ENCODE results near the gene HBS1L. TPM values are rescaled to one million over a fixed set of nuclear protein-coding genes. Genes with fewer than 3 reads are reported as not detected.

The HBS1L gene
- polyA plus RNA-seq, 1 donor from 2014 or later: 103 TPM

DNA sequence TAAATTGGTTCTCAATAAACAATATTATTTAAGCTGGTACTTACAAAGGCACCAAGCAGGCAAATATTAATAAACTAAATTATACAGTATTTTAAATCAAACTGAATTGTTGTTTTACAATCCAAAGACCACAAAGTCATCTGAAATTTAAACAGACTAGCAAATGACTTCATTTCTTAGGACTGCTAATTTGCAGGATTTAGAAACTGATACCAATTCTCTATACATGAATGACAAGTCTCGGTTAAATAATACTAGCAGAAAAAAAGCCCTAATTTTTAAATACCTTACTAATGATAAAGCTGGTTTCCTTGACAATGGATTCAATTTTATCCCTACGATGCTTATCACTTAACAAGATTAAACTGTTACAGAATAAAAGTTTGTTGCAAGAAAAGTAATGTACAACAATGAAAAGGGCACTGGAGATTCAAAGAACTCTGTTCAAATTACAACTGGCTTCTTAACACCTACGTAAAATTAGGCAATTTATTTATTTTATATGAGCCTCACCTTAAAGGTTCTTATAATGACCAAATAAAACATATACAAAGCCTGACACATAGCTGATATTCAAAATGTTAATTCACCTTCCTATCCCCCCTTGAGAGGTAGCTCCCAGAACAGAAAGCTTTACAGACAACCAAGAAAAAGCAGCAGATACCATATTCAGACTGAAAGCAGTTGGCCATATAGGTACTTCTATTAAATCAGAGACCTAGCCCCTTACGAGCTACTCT, 33.1 kb downstream of the HBS1L start:
- Histone ChIP-seq H3K27ac (ENCODE audit: low read length) (no peak overlapping the region), H3K4me3 (ENCODE audit: low read length) (no peak overlapping the region), H3K79me2 (replicated peaks; ENCODE audit: insufficient read depth, low read length) (no peaks in the 10 kb centered on the region), H3K27me3 (ENCODE audit: insufficient read depth, low read depth, low read length) (no peaks in the 10 kb centered on the region), H3K9me3 (ENCODE audit: low read length) (no peaks in the 10 kb centered on the region), H3F3A (ENCODE audit: insufficient read depth, low read length, poor library complexity, severe bottlenecking) (no peaks in the 10 kb centered on the region), H3K4me2 (ENCODE audit: low read length) (no peak overlapping the region), H4K20me1 (ENCODE audit: insufficient read depth) (no peaks in the 10 kb centered on the region), H3K9me2 (ENCODE audit: insufficient read depth, low read length) (no peaks in the 10 kb centered on the region), H2AFZ (ENCODE audit: low read depth, low read length) (no peak overlapping the region), H3K36me3 (ENCODE audit: insufficient read depth, low read length) (no peaks in the 10 kb centered on the region), H3K9ac (ENCODE audit: low read length) (no peak overlapping the region)
- TF ChIP-seq SMC3 (conservative IDR thresholded peaks at IDR 0.05; ENCODE audit: poor library complexity): no peak
- TF ChIP-seq EP300 (conservative IDR thresholded peaks at IDR 0.05; ENCODE audit: poor library complexity, severe bottlenecking): no peak
- no peak for TF ChIP-seq RAD21 (conservative IDR thresholded peaks at IDR 0.05)
- no peak for TF ChIP-seq TAF1 (IDR thresholded peaks at IDR 0.05; ENCODE audit: low read depth)
- TF ChIP-seq POLR2AphosphoS5 (IDR thresholded peaks at IDR 0.05): no peak
- TF ChIP-seq, protein P1, sequence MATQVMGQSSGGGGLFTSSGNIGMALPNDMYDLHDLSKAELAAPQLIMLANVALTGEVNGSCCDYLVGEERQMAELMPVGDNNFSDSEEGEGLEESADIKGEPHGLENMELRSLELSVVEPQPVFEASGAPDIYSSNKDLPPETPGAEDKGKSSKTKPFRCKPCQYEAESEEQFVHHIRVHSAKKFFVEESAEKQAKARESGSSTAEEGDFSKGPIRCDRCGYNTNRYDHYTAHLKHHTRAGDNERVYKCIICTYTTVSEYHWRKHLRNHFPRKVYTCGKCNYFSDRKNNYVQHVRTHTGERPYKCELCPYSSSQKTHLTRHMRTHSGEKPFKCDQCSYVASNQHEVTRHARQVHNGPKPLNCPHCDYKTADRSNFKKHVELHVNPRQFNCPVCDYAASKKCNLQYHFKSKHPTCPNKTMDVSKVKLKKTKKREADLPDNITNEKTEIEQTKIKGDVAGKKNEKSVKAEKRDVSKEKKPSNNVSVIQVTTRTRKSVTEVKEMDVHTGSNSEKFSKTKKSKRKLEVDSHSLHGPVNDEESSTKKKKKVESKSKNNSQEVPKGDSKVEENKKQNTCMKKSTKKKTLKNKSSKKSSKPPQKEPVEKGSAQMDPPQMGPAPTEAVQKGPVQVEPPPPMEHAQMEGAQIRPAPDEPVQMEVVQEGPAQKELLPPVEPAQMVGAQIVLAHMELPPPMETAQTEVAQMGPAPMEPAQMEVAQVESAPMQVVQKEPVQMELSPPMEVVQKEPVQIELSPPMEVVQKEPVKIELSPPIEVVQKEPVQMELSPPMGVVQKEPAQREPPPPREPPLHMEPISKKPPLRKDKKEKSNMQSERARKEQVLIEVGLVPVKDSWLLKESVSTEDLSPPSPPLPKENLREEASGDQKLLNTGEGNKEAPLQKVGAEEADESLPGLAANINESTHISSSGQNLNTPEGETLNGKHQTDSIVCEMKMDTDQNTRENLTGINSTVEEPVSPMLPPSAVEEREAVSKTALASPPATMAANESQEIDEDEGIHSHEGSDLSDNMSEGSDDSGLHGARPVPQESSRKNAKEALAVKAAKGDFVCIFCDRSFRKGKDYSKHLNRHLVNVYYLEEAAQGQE (IDR thresholded peaks at IDR 0.05; ENCODE audit: borderline replicate concordance): no peak

DNA sequence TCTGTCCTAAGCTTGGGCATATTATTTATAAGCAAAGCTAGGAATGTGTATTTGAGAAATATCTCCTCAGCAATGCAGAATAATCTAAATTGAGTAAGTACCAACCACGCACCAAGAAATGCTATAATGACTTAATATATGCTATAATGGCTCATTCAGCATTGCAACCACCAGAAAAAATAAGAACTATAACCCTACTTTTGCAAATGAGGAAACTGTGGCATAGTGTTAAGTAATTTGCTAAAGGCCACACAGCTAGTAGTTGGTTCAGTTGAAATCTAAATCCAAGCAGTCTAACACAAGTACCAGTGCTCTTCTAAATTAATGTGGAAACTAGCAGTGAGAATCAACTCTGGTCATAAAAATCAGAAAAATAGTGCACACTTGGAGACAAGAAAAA, 35.7 kb downstream of the HBS1L start:
- Histone ChIP-seq H4K20me1 (ENCODE audit: insufficient read depth) (no peaks in the 10 kb centered on the region), H3K79me2 (replicated peaks; ENCODE audit: insufficient read depth, low read length) (no peaks in the 10 kb centered on the region), H2AFZ (ENCODE audit: low read depth, low read length) (no peak overlapping the region), H3K4me3 (ENCODE audit: low read length) (no peak overlapping the region), H3K27me3 (ENCODE audit: insufficient read depth, low read depth, low read length) (no peaks in the 10 kb centered on the region), H3K27ac (ENCODE audit: low read length) (no peak overlapping the region), H3K36me3 (ENCODE audit: insufficient read depth, low read length) (no peaks in the 10 kb centered on the region), H3K9me2 (ENCODE audit: insufficient read depth, low read length) (no peaks in the 10 kb centered on the region), H3K9ac (ENCODE audit: low read length) (no peak overlapping the region), H3F3A (ENCODE audit: insufficient read depth, low read length, poor library complexity, severe bottlenecking) (no peaks in the 10 kb centered on the region), H3K9me3 (ENCODE audit: low read length) (no peaks in the 10 kb centered on the region), H3K4me2 (ENCODE audit: low read length) (no peak overlapping the region)
- TF ChIP-seq EZH2 (IDR thresholded peaks at IDR 0.05; ENCODE audit: borderline replicate concordance, insufficient read depth, low read length, poor library complexity, severe bottlenecking): no peak
- TF ChIP-seq SMC3 (conservative IDR thresholded peaks at IDR 0.05; ENCODE audit: poor library complexity): no peak
- TF ChIP-seq RAD21 (conservative IDR thresholded peaks at IDR 0.05): no peak

DNA sequence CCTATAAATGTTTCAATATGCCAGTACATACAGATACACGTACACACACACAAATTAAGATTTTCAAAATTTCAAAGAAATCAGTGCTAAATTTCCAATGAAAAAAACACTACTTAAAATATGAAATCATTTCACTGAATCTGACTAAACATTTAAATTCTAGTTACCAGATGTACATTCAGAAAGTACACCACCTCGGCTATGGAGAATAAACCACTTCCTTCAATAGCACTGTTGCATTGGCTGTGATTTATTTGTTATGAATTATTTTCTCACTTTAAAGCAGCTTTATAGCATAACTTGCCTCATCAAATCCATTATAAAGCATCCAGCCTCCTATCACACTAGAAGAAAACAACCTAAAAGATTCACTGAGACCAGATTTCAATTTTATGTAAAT, 36.6 kb downstream of the HBS1L start:
- H3K4me2 ChIP-seq (ENCODE audit: low read length): no peak overlapping the region
- no peak for TF ChIP-seq RAD21 (conservative IDR thresholded peaks at IDR 0.05)
- no peak for TF ChIP-seq SMC3 (conservative IDR thresholded peaks at IDR 0.05; ENCODE audit: poor library complexity)
- TF ChIP-seq, protein P2, sequence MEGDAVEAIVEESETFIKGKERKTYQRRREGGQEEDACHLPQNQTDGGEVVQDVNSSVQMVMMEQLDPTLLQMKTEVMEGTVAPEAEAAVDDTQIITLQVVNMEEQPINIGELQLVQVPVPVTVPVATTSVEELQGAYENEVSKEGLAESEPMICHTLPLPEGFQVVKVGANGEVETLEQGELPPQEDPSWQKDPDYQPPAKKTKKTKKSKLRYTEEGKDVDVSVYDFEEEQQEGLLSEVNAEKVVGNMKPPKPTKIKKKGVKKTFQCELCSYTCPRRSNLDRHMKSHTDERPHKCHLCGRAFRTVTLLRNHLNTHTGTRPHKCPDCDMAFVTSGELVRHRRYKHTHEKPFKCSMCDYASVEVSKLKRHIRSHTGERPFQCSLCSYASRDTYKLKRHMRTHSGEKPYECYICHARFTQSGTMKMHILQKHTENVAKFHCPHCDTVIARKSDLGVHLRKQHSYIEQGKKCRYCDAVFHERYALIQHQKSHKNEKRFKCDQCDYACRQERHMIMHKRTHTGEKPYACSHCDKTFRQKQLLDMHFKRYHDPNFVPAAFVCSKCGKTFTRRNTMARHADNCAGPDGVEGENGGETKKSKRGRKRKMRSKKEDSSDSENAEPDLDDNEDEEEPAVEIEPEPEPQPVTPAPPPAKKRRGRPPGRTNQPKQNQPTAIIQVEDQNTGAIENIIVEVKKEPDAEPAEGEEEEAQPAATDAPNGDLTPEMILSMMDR (IDR thresholded peaks at IDR 0.05; ENCODE audit: poor library complexity, severe bottlenecking): no peak
- no peak for TF ChIP-seq POLR2AphosphoS5 (IDR thresholded peaks at IDR 0.05)
- TF ChIP-seq EZH2 (IDR thresholded peaks at IDR 0.05; ENCODE audit: borderline replicate concordance, insufficient read depth, low read length, poor library complexity, severe bottlenecking): no peak
- TF ChIP-seq, protein P1 (IDR thresholded peaks at IDR 0.05; ENCODE audit: borderline replicate concordance): no peak
- no peak for TF ChIP-seq EP300 (conservative IDR thresholded peaks at IDR 0.05; ENCODE audit: poor library complexity, severe bottlenecking)
- TF ChIP-seq MXI1 (conservative IDR thresholded peaks at IDR 0.05; ENCODE audit: poor library complexity, severe bottlenecking): no peak
- H3K27ac ChIP-seq (ENCODE audit: low read length): no peak overlapping the region
- H3K9me3 ChIP-seq (ENCODE audit: low read length): no peaks in the 10 kb centered on the region
- H3K9ac ChIP-seq (ENCODE audit: low read length): no peak overlapping the region
- H3K4me3 ChIP-seq (ENCODE audit: low read length): no peak overlapping the region
- H4K20me1 ChIP-seq (ENCODE audit: insufficient read depth): no peaks in the 10 kb centered on the region
- no peaks in the 10 kb centered on the region for H3K9me2 ChIP-seq (ENCODE audit: insufficient read depth, low read length)
- H3K36me3 ChIP-seq (ENCODE audit: insufficient read depth, low read length): no peaks in the 10 kb centered on the region
- no peaks in the 10 kb centered on the region for H3F3A ChIP-seq (ENCODE audit: insufficient read depth, low read length, poor library complexity, severe bottlenecking)
- no peaks in the 10 kb centered on the region for H3K79me2 ChIP-seq (replicated peaks; ENCODE audit: insufficient read depth, low read length)
- H3K27me3 ChIP-seq (ENCODE audit: insufficient read depth, low read depth, low read length): no peaks in the 10 kb centered on the region
- H2AFZ ChIP-seq (ENCODE audit: low read depth, low read length): no peak overlapping the region
